MM.1S (cell line): ENCODE measurements around the gene KCNJ16.

Experiments used
- DNase-seq: peaks from one replicate; pipeline ENCODE4 v3.0.0-alpha.2; 2015
- H2AFZ ChIP-seq: fragments of 300-600 bp; sonication (generic); 2 replicates; pipeline ENCODE4 v1.6.0; 2016; ENCODE audit warnings: antibody characterized with exemption, low read length
- H3F3A ChIP-seq: fragments of 300-600 bp; sonication (generic); 2 replicates; pipeline ENCODE4 v1.6.1; 2016; ENCODE audit warnings: mild to moderate bottlenecking, antibody characterized with exemption, low read length, moderate library complexity, mixed read lengths; ENCODE audit not compliant: insufficient read depth
- H3K27ac ChIP-seq: fragments of 300-600 bp; sonication (generic); 2 replicates; pipeline ENCODE4 v1.5.1; 2016; ENCODE audit warnings: mild to moderate bottlenecking, low read length
- H3K27me3 ChIP-seq: fragments of 300-600 bp; sonication (generic); replicated peaks from 2 replicates; pipeline ENCODE4 v1.6.0; 2016; ENCODE audit warnings: low read length; ENCODE audit not compliant: insufficient read depth
- H3K36me3 ChIP-seq: fragments of 300-600 bp; sonication (generic); replicated peaks from 2 replicates; pipeline ENCODE4 v1.6.1; 2016; ENCODE audit warnings: mild to moderate bottlenecking, low read length, mixed read lengths; ENCODE audit not compliant: insufficient read depth
- H3K4me1 ChIP-seq: fragments of 300-600 bp; sonication (generic); 2 replicates; pipeline ENCODE4 v1.6.1; 2016; ENCODE audit warnings: low read length, mixed read lengths
- H3K4me2 ChIP-seq: fragments of 300-600 bp; sonication (generic); 2 replicates; pipeline ENCODE4 v1.6.0; 2016; ENCODE audit warnings: low read depth, low read length
- H3K4me3 ChIP-seq: fragments of 300-600 bp; sonication (generic); 2 replicates; pipeline ENCODE4 v1.5.1; 2016; ENCODE audit warnings: low read length, mixed read lengths
- H3K79me2 ChIP-seq: fragments of 300-600 bp; sonication (generic); 2 replicates; pipeline ENCODE4 v1.6.1; 2016; ENCODE audit warnings: mixed run types, low read length, mixed read lengths
- H3K9ac ChIP-seq: fragments of 300-600 bp; sonication (generic); 2 replicates; pipeline ENCODE4 v1.6.1; 2016; ENCODE audit warnings: low read length, mixed read lengths
- H3K9me2 ChIP-seq: fragments of 300-600 bp; sonication (generic); replicated peaks from 2 replicates; pipeline ENCODE4 v1.6.1; 2016; ENCODE audit warnings: mild to moderate bottlenecking, low read length, mixed read lengths; ENCODE audit not compliant: insufficient read depth
- H3K9me3 ChIP-seq: fragments of 300-600 bp; sonication (generic); replicated peaks from 2 replicates; pipeline ENCODE4 v1.6.1; 2016; ENCODE audit warnings: mild to moderate bottlenecking, low read length, mixed read lengths; ENCODE audit not compliant: insufficient read depth
- H4K20me1 ChIP-seq: fragments of 300-600 bp; sonication (generic); 2 replicates; pipeline ENCODE4 v1.6.1; 2016; ENCODE audit warnings: mild to moderate bottlenecking, low read length, moderate library complexity, mixed read lengths; ENCODE audit not compliant: insufficient read depth
- EZH2 ChIP-seq: fragments of 300-600 bp; sonication (generic); optimal IDR thresholded peaks from 2 replicates; pipeline ENCODE3; 2017; ENCODE audit warnings: low read depth, mild to moderate bottlenecking, antibody characterized with exemption, low read length, mixed read lengths
- EZH2phosphoT487 ChIP-seq: fragments of 300-600 bp; sonication (generic); IDR thresholded peaks from 2 replicates; pipeline ENCODE4 v1.6.1; 2018; ENCODE audit warnings: antibody characterized with exemption, low read length
- TF ChIP-seq, protein P1 (sequence below): fragments of 300-600 bp; sonication (generic); IDR thresholded peaks from 2 replicates; pipeline ENCODE4 v1.5.1; 2016; ENCODE audit warnings: antibody characterized with exemption, low read length, mixed read lengths

The KCNJ16 gene

DNA sequence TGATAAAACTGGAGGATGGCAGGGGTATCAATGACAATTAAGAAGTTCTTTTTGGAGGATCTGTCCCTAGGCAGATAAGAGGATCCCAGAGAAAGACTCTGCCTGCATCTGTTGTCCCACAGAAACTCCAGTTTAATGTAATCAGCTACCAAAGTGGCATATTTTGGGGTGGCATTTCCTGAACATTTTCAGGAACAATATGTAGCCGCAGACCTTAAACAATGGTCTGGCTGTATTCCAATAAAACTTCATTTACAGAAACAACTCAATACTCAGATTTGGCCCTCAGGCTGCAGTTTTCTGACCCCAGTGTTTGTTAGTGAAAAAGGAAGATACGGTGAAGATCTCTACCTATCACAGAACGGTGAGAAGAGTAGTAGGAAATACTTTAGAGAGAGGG lies 46.1 kb downstream of the KCNJ16 start:
- no peaks in the 10 kb centered on the region for H4K20me1 ChIP-seq
- no peaks in the 10 kb centered on the region for H3K9me3 ChIP-seq
- no peak overlapping the region for H3K4me3 ChIP-seq
- H3K27ac ChIP-seq = no peak overlapping the region
- no peak overlapping the region for H2AFZ ChIP-seq
- no peak overlapping the region for H3K4me2 ChIP-seq
- no peaks in the 10 kb centered on the region for H3K36me3 ChIP-seq
- H3K9ac ChIP-seq = no peak overlapping the region
- no peaks in the 10 kb centered on the region for H3K4me1 ChIP-seq
- no peaks in the 10 kb centered on the region for H3K27me3 ChIP-seq
- no peaks in the 10 kb centered on the region for H3F3A ChIP-seq
- no peaks in the 10 kb centered on the region for H3K79me2 ChIP-seq
- no peak for DNase-seq
- no peak for TF ChIP-seq EZH2phosphoT487
- TF ChIP-seq, protein P1, sequence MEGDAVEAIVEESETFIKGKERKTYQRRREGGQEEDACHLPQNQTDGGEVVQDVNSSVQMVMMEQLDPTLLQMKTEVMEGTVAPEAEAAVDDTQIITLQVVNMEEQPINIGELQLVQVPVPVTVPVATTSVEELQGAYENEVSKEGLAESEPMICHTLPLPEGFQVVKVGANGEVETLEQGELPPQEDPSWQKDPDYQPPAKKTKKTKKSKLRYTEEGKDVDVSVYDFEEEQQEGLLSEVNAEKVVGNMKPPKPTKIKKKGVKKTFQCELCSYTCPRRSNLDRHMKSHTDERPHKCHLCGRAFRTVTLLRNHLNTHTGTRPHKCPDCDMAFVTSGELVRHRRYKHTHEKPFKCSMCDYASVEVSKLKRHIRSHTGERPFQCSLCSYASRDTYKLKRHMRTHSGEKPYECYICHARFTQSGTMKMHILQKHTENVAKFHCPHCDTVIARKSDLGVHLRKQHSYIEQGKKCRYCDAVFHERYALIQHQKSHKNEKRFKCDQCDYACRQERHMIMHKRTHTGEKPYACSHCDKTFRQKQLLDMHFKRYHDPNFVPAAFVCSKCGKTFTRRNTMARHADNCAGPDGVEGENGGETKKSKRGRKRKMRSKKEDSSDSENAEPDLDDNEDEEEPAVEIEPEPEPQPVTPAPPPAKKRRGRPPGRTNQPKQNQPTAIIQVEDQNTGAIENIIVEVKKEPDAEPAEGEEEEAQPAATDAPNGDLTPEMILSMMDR = no peak
- no peak for TF ChIP-seq EZH2
- no peaks in the 10 kb centered on the region for H3K9me2 ChIP-seq

DNA sequence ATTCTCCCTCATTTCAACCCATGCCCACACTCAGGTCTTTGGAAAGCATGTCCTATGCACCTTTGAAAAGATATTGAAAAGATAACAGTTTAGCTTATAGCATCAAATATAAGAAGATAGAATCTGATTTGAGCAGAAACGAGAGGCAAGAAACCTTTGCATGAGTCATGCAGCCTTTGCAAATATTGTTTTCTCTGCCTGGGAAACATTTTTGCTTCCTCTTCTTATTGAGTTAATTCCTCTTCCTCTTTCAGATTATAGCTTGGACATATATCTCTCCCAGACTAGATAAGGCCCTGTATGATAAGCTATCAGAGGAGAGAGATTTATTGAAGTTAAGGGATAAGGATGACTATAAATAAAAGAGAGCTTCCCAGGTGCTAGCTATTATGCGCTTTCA lies 48.2 kb downstream of the KCNJ16 start:
- Histone ChIP-seq H3K27ac (no peak overlapping the region), H2AFZ (no peak overlapping the region), H3K4me2 (no peak overlapping the region), H3F3A (no peaks in the 10 kb centered on the region), H3K4me3 (no peak overlapping the region), H3K36me3 (no peaks in the 10 kb centered on the region), H4K20me1 (no peaks in the 10 kb centered on the region), H3K9ac (no peak overlapping the region), H3K4me1 (no peaks in the 10 kb centered on the region), H3K27me3 (no peaks in the 10 kb centered on the region), H3K79me2 (no peaks in the 10 kb centered on the region), H3K9me2 (no peaks in the 10 kb centered on the region), H3K9me3 (no peaks in the 10 kb centered on the region)
- TF ChIP-seq EZH2 = no peak
- no peak for TF ChIP-seq EZH2phosphoT487
- TF ChIP-seq, protein P1 = no peak
- DNase-seq = no peak

- H3K4me3 ChIP-seq = no peak overlapping the region
- no peak for DNase-seq
- no peaks in the 10 kb centered on the region for H3K79me2 ChIP-seq
- no peaks in the 10 kb centered on the region for H3F3A ChIP-seq
- H3K4me1 ChIP-seq = no peaks in the 10 kb centered on the region
- H3K27me3 ChIP-seq = no peaks in the 10 kb centered on the region
- H3K9ac ChIP-seq = no peak overlapping the region
- no peaks in the 10 kb centered on the region for H3K36me3 ChIP-seq
- H4K20me1 ChIP-seq = no peaks in the 10 kb centered on the region
- TF ChIP-seq EZH2phosphoT487 (no peak), EZH2 (no peak)
- TF ChIP-seq, protein P1 = no peak
- H2AFZ ChIP-seq = no peak overlapping the region
- H3K27ac ChIP-seq = no peak overlapping the region
- H3K9me2 ChIP-seq = no peaks in the 10 kb centered on the region
- no peak overlapping the region for H3K4me2 ChIP-seq
- no peaks in the 10 kb centered on the region for H3K9me3 ChIP-seq
Observed at GRCh38 chr17:70124723-70125122, 49.7 kb downstream of the KCNJ16 start.
